ENCODE data around the gene NUP42.
A peak's percentile ranks its signal among the peaks of the same experiment; 100 is the strongest.
"Not testable (repeated sequence)": the region's sequence is repeated elsewhere in the genome, so short reads cannot be mapped to it uniquely, and the experiment has no call there.

The NUP42 gene

DNA sequence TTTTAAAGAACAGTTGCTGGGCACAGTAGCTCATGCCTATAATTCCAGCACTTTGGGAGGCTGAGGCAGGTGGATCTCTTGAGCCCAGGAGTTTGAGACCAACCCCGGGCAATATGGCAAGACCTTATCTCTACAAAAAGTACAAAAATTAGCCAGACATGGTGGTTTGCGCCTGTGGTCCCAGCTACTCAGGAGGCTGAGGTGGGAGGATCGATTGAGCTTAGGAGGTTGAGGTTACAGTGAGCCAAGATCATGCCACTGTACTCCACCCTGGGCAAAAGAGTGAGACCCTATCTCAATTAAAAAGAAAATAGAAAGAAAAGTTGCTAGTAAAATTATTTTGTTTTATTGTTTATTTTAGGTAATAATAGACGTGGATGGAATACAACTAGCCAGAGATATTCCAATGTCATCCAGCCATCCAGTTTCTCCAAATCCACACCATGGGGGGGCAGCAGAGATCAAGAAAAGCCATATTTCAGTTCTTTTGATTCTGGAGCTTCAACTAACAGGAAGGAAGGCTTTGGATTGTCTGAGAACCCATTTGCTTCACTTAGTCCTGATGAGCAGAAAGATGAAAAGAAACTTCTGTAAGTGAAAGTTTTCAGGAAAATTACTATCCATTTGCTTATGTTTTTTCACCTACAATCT, 3.0 kb downstream of the NUP42 start:
- H3K4me3 ChIP-seq (ENCODE audit: low read depth, low read length) = no peak overlapping the region
- TF ChIP-seq CTCF (IDR thresholded peaks at IDR 0.05; ENCODE audit: low read depth, low read length) = peak; percentile 34

GRCh38 chr7:23185980-23186379, 4.1 kb downstream of the NUP42 start:
- no peak overlapping the region for H3K4me3 ChIP-seq (ENCODE audit: low read depth, low read length)
- TF ChIP-seq CTCF (IDR thresholded peaks at IDR 0.05; ENCODE audit: low read depth, low read length) = no peak

DNA sequence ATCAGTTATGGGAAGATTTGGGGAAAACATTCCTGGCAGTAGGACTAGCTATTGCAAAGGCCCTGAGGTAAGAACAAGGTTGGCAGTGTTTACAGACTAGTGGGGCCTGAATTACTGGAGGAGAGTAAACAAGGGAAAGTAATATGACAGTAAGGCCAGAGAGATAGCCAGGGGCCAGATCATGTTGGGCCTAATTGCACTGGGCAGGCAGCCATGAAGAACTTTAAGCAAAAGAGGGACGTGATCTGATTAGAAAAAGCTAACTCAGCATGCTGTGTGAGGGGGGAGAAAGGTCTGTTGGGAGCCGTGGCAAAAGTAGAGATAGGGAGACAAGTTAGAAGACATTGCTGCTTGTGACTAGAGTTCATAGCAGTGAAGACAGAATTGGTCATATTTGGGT, 9.2 kb downstream of the NUP42 start:
- TF ChIP-seq CTCF (IDR thresholded peaks at IDR 0.05; ENCODE audit: low read depth, low read length) = no peak
- H3K4me3 ChIP-seq (ENCODE audit: low read depth, low read length) = no peak overlapping the region

- H3K4me3 ChIP-seq (ENCODE audit: low read depth, low read length) = not testable (repeated sequence)
Measured at GRCh38 chr7:23193650-23194227, 11.9 kb downstream of the NUP42 start.

DNA sequence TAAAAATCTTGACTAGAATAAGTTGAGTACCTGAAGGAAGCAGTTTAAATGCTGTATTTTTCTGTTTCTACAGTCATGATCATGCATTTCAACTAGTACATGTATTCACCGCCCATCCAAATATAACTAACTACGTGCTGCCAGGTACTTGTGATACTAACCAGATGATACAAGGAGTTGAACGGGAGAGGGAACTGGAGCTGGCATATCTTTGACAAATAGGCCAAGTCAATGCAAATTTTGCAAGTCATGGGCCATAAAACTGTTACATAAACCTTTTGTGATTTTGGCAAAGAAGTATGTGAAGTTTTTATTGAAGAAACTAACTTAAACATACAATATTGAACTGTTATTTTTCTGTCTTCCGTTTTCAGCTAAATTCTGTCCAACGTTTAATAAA, 14.5 kb downstream of the NUP42 start:
- no peak for TF ChIP-seq CTCF (IDR thresholded peaks at IDR 0.05; ENCODE audit: low read depth, low read length)
- no peak overlapping the region for H3K4me3 ChIP-seq (ENCODE audit: low read depth, low read length)

DNA sequence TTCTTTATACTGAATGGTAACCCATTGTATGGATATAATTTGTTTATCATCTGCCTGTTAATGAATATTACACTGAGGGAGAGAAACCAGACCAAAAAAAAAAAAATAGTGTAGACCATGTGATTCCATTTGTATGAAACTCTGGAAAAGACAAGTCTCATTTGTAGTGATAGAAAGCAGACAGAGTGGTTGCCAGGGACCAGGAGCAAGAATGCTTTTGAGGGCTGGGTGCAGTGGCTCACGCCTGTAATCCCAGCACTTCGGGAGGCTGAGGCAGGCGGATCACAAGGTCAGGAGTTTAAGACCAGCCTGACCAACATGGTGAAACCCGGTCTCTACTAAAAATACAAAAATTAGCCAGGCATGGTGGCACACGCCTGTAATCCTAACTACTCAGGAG, 15.9 kb downstream of the NUP42 start:
- not testable (repeated sequence) for H3K4me3 ChIP-seq (ENCODE audit: low read depth, low read length)

DNA sequence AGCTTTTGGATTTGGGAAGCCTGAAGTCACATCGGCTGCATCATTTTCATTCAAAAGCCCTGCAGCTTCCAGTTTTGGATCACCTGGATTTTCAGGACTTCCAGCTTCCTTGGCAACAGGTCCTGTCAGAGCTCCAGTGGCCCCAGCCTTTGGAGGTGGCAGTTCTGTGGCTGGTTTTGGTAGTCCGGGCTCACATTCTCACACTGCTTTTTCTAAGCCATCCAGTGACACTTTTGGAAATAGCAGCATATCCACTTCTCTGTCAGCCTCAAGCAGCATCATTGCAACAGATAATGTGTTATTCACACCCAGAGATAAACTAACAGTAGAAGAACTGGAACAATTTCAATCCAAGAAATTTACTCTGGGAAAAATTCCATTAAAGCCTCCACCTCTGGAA, 18.5 kb downstream of the NUP42 start:
- TF ChIP-seq CTCF (IDR thresholded peaks at IDR 0.05; ENCODE audit: low read depth, low read length) = no peak

DNA sequence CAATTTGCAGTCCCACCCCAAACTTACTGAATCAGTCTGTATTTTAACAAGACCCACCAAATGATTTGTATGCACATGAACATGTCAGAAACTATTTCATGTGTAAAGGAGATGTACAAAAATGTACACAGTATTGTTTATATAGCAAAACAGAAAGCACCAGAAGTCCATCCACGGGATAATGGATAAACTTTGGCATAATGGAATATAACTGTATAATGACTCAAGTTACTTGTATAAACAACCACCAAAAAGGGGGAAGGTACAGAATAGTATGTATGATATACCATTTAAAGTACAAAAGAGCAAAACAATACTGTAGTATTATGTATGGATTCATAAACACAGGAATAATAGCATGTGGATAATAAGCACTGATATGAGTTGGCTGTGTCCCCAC, 22.4 kb downstream of the NUP42 start:
- TF ChIP-seq CTCF (IDR thresholded peaks at IDR 0.05; ENCODE audit: low read depth, low read length) = no peak
- no peak overlapping the region for H3K4me3 ChIP-seq (ENCODE audit: low read depth, low read length)

More for the DNA sequence above, 18.5 kb downstream of the NUP42 start:
- no peak overlapping the region for H3K4me3 ChIP-seq (ENCODE audit: low read depth, low read length)

All from WI38 (cell line).